NCI-H1092 (cell line): ENCODE results near the gene GSTM3.
"Not testable (repeated sequence)": the region's sequence is repeated elsewhere in the genome, so short reads cannot be mapped to it uniquely, and the experiment has no call there.

ENCODE experiments used
- DNase-seq: peaks from one replicate; lab custom pipeline; 2025; lab: John Stamatoyannopoulos, UW

GSTM3 gene

GRCh38 chr1:109697861-109698260 lies 43.0 kb downstream of the GSTM3 start:
- DNase-seq = not testable (repeated sequence)

- no peak for DNase-seq
Observed at GRCh38 chr1:109697066-109697465, 43.8 kb downstream of the GSTM3 start.

- not testable (repeated sequence) for DNase-seq
Observed at GRCh38 chr1:109695138-109695537, 45.7 kb downstream of the GSTM3 start.

- DNase-seq = not testable (repeated sequence)
Observed at GRCh38 chr1:109694400-109694799, 46.4 kb downstream of the GSTM3 start.

GRCh38 chr1:109691759-109692158 lies 49.1 kb downstream of the GSTM3 start:
- no peak for DNase-seq

GRCh38 chr1:109689844-109690405 lies 50.9 kb downstream of the GSTM3 start:
- DNase-seq = no peak

GRCh38 chr1:109687641-109688499 lies 53.0 kb downstream of the GSTM3 start, which contains the start of gene GSTM1:
TSS of gene GSTM1 (plus strand) at chr1:109687817. CDS start at chr1:109687874, 57 bp downstream.
- DNase-seq = no peak

GRCh38 chr1:109687109-109687508 lies 53.7 kb downstream of the GSTM3 start:
- DNase-seq = not testable (repeated sequence)

- not testable (repeated sequence) for DNase-seq
Observed at GRCh38 chr1:109685890-109686289, 54.9 kb downstream of the GSTM3 start.

- not testable (repeated sequence) for DNase-seq
Observed at GRCh38 chr1:109685399-109685798, 55.4 kb downstream of the GSTM3 start.

GRCh38 chr1:109684777-109685176 lies 56.1 kb downstream of the GSTM3 start:
- not testable (repeated sequence) for DNase-seq
